Thymus (tissue), 11 donors: ENCODE results near the gene PAQR7. TPM values are rescaled to one million over a fixed set of nuclear protein-coding genes. Genes with fewer than 3 reads are reported as not detected.

Experiments
- DNase-seq, 9 donors: peaks; one replicate each; pipeline ENCODE4 v3.0.0-alpha.2; 2013; ENCODE audit warnings: low spot score in 9 of 9, low read depth in 6 of 9, missing footprints in 1 of 9
- H3K27ac ChIP-seq, 2 donors: one replicate each; pipeline ENCODE4 v1.5.1; 2013; ENCODE audit warnings: control low read depth in 1 of 2, low read depth in 1 of 2, low read length in 1 of 2, mild to moderate bottlenecking in 1 of 2, moderate library complexity in 1 of 2
- H3K27me3 ChIP-seq, 2 donors: one replicate each; pipeline ENCODE4 v1.5.1; 2013; ENCODE audit warnings: low read length in 1 of 2; ENCODE audit not compliant: control insufficient read depth in 2 of 2, insufficient read depth in 1 of 2
- H3K36me3 ChIP-seq, 2 donors: one replicate each; pipeline ENCODE4 v1.5.1; 2013; ENCODE audit warnings: low read length in 1 of 2, mild to moderate bottlenecking in 1 of 2, moderate library complexity in 1 of 2; ENCODE audit not compliant: control insufficient read depth in 2 of 2, insufficient read depth in 2 of 2
- H3K4me1 ChIP-seq, 2 donors: one replicate each; pipeline ENCODE4 v1.5.1; 2013; ENCODE audit warnings: low read length in 2 of 2; ENCODE audit not compliant: control insufficient read depth in 2 of 2, insufficient read depth in 2 of 2
- H3K4me3 ChIP-seq, 2 donors: one replicate each; pipeline ENCODE4 v1.5.1; 2013; ENCODE audit warnings: low read length in 2 of 2, control low read depth in 1 of 2, mild to moderate bottlenecking in 1 of 2
- H3K9me3 ChIP-seq, 2 donors: one replicate each; pipeline ENCODE4 v1.5.1; 2013; ENCODE audit warnings: low read length in 1 of 2, mild to moderate bottlenecking in 1 of 2; ENCODE audit not compliant: control insufficient read depth in 2 of 2, insufficient read depth in 1 of 2
- WGBS: extraction: QIAGEN DNeasy Blood & Tissue Kit; methylation state at CpG from one replicate; pipeline ENCODE4 v1.1.7; 2013; 5-methylcytosine and 5-hydroxymethylcytosine counted together
- polyA plus RNA-seq: library from polyadenylated mRNA; stranded (reverse); fragments of 200-250 nt; gene quantifications from one replicate; pipeline ENCODE4 v1.2.3, GENCODE V29; 2013
- total RNA-seq: library from RNA; stranded (reverse); fragments of 120-200 nt; gene quantifications from one replicate; pipeline ENCODE4 v1.2.4, GENCODE V29; 2013
- donor health status: healthy.

PAQR7 gene
- total and polyA plus RNA-seq, 2 donors = 2.5 to 2.9 TPM

GRCh38 chr1:25896266-25896665, 20.8 kb upstream of the PAQR7 start:
- no peaks in the 10 kb centered on the region for H3K27me3 ChIP-seq
- no peaks in the 10 kb centered on the region for H3K9me3 ChIP-seq
- H3K4me1 ChIP-seq = peaks cover 5 to 21% of the 10 kb centered on the region in 2 donors
- DNase-seq = no peak
- WGBS = 92% methylated on average over 1 of the region's 1 CpG
- H3K36me3 ChIP-seq = peaks cover 65 to 76% of the 10 kb centered on the region in 2 donors
- H3K4me3 ChIP-seq = no peak overlapping the region
- H3K27ac ChIP-seq = peak overlapping the region; percentile 75 to 84

GRCh38 chr1:25895365-25895990, 20.0 kb upstream of the PAQR7 start:
- Histone ChIP-seq H3K27me3 (no peaks in the 10 kb centered on the region), H3K9me3 (no peaks in the 10 kb centered on the region), H3K27ac (peak overlapping the region; percentile 75 to 84), H3K4me1 (peaks cover 5 to 16% of the 10 kb centered on the region in 2 donors), H3K36me3 (peaks cover 64 to 73% of the 10 kb centered on the region in 2 donors), H3K4me3 (no peak overlapping the region)
- 36% methylated on average over 12 of the region's 12 CpGs for WGBS
- DNase-seq = peak; percentile 85 to 97 (median 92)

GRCh38 chr1:25893116-25893515, 17.6 kb upstream of the PAQR7 start:
- Histone ChIP-seq H3K4me3 (no peak overlapping the region), H3K9me3 (no peaks in the 10 kb centered on the region), H3K36me3 (peaks cover 54 to 65% of the 10 kb centered on the region in 2 donors), H3K4me1 (peaks cover 5 to 19% of the 10 kb centered on the region in 2 donors), H3K27ac (no peak overlapping the region), H3K27me3 (no peaks in the 10 kb centered on the region)
- WGBS = 97% methylated on average over 4 of the region's 4 CpGs
- no peak for DNase-seq

DNA sequence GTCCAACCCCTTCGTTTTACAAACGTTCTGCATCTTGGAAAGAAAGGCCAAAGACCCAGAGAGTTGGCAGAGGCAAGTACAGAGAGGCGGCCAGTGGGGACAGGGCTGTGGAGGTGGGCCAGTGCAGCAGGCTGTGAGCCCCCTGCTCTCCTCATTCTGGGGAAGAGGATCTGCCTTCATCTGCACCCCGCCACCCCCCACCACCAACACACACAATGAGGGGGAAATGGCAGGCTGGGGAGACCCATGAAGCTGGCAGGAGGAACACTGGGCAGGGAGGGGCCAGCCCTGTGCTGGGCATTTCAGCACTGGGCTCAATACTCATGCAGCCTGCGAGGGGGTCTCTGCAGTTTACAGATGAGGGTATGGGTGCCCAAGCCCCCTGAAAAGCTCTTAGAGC, 16.1 kb upstream of the PAQR7 start:
- Histone ChIP-seq H3K27ac (no peak overlapping the region), H3K36me3 (peaks cover 43 to 54% of the 10 kb centered on the region in 2 donors), H3K4me1 (peaks cover 5 to 19% of the 10 kb centered on the region in 2 donors), H3K9me3 (no peaks in the 10 kb centered on the region), H3K4me3 (no peak overlapping the region), H3K27me3 (no peaks in the 10 kb centered on the region)
- no peak for DNase-seq
- WGBS = 98% methylated on average over 5 of the region's 5 CpGs

- 98% methylated on average over 10 of the region's 10 CpGs for WGBS
- Histone ChIP-seq H3K9me3 (no peaks in the 10 kb centered on the region), H3K27ac (no peak overlapping the region), H3K4me1 (peaks cover 0 to 8% of the 10 kb centered on the region in 2 donors), H3K36me3 (peaks cover 34 to 44% of the 10 kb centered on the region in 2 donors), H3K4me3 (no peak overlapping the region), H3K27me3 (no peaks in the 10 kb centered on the region)
- no peak for DNase-seq
These were observed 14.9 kb upstream of the PAQR7 start for GRCh38 chr1:25890239-25891034.

DNA sequence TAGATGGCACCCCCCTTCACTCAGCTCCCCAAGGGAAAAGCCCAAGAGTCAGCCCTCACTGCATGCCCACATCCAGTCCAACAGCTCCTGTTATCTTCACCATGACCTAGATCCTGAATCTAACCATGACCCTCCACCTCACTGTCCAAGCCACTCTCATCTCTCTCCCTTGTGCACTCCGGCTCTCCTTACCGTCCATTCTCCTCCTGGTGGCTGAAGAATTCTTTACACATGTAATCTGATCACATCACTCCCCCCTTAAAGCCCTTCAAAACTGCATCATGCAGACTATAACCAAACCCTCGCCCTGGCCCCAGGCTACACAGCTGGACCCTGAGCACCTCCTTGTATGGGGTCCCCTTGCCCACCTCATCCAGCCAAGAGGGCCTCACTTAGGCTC, 14.0 kb upstream of the PAQR7 start:
- H3K4me3 ChIP-seq = no peak overlapping the region
- peaks cover 0 to 2% of the 10 kb centered on the region in 2 donors for H3K4me1 ChIP-seq
- WGBS = 95% methylated on average over 3 of the region's 3 CpGs
- H3K27me3 ChIP-seq = no peaks in the 10 kb centered on the region
- no peak for DNase-seq
- no peak overlapping the region for H3K27ac ChIP-seq
- H3K9me3 ChIP-seq = no peaks in the 10 kb centered on the region
- peaks cover 31 to 40% of the 10 kb centered on the region in 2 donors for H3K36me3 ChIP-seq

DNA sequence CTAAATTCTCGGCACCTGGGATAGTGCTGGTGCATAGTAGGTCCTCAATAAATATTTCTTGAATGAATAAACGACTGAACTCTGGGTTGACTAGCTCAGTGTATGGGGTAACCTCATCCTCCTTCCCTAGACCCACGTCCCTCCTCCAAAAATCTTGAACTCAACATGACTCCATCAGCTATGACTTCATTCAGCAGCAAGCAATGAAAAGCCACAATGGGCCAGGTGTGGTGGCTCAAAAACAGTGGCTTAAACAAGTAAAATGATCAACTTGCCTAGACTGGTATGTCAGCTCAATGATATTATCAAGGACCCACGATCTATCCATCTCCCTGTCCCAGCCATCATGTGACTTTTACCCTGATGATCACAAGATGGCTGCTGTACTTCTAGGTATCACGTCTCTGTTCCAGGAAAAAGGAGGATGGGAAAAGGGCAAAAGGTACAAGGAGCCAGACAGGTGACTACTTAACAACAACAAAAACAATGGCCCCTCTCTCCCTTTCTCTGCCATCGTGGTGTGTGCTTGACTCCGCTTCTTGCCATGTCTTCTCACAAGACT, 13.0 kb upstream of the PAQR7 start:
- Histone ChIP-seq H3K9me3 (no peaks in the 10 kb centered on the region), H3K36me3 (peaks cover 23 to 32% of the 10 kb centered on the region in 2 donors), H3K27me3 (no peaks in the 10 kb centered on the region), H3K4me3 (no peak overlapping the region), H3K27ac (no peak overlapping the region), H3K4me1 (peaks cover 0 to 2% of the 10 kb centered on the region in 2 donors)
- no peak for DNase-seq
- 98% methylated on average over 7 of the region's 7 CpGs for WGBS

DNA sequence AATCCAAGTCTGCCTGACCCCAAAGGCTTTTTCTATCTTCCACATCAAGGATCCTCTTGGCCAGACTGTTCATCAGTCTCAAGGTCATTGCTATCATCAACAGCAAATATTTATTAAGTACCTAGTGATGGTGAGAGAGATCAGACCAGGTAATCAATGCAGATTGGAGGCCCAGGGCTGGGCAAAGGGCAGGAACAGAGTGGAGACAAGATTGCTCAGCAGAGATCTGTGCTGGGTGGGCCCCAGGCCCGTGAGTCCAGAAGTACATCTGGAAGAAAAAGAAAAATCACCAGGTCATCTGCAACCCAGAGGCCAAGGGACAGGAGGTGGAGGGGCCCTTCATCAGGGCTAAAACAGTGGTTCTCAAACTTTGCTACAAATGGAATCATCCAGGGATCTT, 10.1 kb upstream of the PAQR7 start:
- H3K27ac ChIP-seq = no peak overlapping the region
- 97% methylated on average over 1 of the region's 1 CpG for WGBS
- DNase-seq = no peak
- H3K4me1 ChIP-seq = peaks cover 0 to 2% of the 10 kb centered on the region in 2 donors
- peaks cover 15 to 21% of the 10 kb centered on the region in 2 donors for H3K36me3 ChIP-seq
- no peaks in the 10 kb centered on the region for H3K9me3 ChIP-seq
- H3K27me3 ChIP-seq = no peaks in the 10 kb centered on the region
- H3K4me3 ChIP-seq = no peak overlapping the region

DNA sequence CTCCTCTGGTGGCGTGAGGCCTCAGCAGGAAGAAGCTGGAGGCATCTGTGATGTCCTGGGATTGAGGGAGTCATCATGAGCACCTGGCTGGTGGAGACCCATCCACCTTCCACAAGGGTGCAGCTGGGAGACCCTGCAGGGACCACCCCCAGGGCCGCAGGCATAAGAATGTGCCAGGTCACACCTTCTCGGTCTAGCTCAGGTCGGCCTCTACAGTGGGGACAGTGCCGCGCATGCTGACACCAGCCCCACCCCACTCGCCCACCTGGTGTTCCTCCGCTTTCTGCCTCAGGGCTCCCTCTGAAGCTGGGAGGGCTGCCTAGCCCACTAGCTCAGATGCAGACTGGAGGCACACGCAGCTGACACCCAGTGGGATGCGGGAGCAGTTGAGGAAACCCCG, 5.8 kb upstream of the PAQR7 start:
- 97% methylated on average over 11 of the region's 11 CpGs for WGBS
- peaks cover 2 to 3% of the 10 kb centered on the region in 2 donors for H3K36me3 ChIP-seq
- no peak overlapping the region for H3K4me3 ChIP-seq
- H3K27ac ChIP-seq = no peak overlapping the region
- H3K27me3 ChIP-seq = peaks cover 2 to 5% of the 10 kb centered on the region in 2 donors
- no peak for DNase-seq
- no peaks in the 10 kb centered on the region for H3K4me1 ChIP-seq
- no peaks in the 10 kb centered on the region for H3K9me3 ChIP-seq
